MG63 (cell line): ENCODE results near the gene TMEM191B. TPM values are rescaled to one million over a fixed set of nuclear protein-coding genes. Genes with fewer than 3 reads are reported as not detected.

ENCODE experiments used
- total RNA-seq: library from RNA; depleted of rRNA; stranded (reverse); fragments of >200 nt; shearing (Covaris generic); gene quantifications from 2 replicates; pipeline ENCODE4 v1.2.3, GENCODE V29; 2014; ENCODE audit warnings: low replicate concordance; rRNA removed

Gene TMEM191B
- total RNA-seq, 1 experiment from 2014 or later = not detected

Other genes with a start within 250 kb of the TMEM191B start
- not detected in 2 replicates for gene GGTLC3, start 9.6 kb upstream of the TMEM191B start, total RNA-seq
- 0.17 and 2.0 TPM in 2 replicates for gene RIMBP3, start 84.1 kb downstream of the TMEM191B start, total RNA-seq